GM19025 (cell line): ENCODE measurements around the gene IQCH.

Experiments
- ATAC-seq: cut with Tn5 transposase; IDR thresholded peaks from one replicate; pipeline ENCODE4 v1.9.1; 2021; ENCODE audit warnings: mild to moderate bottlenecking, low read depth, moderate library complexity; ENCODE audit not compliant: unreplicated experiment

IQCH gene

DNA sequence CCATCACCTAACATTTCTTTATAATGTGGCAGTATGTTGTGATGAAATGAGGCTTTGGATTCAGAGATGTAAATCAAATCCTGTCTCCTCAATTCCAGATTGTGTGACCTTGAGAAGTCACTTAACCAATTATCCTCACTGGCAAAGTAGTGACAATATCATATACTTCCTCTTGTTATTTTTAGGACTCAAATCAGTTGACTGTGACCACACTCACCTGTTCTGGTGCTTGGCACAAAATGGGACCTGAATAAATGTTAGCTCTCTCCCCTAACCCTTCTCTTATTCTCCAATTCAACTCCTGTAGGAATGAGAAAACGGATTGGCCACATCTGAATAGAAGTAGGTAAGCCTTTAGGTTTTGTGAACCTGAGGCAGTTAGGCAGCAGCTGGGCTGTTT lies 42.1 kb downstream of the IQCH start:
- ATAC-seq = no peak

DNA sequence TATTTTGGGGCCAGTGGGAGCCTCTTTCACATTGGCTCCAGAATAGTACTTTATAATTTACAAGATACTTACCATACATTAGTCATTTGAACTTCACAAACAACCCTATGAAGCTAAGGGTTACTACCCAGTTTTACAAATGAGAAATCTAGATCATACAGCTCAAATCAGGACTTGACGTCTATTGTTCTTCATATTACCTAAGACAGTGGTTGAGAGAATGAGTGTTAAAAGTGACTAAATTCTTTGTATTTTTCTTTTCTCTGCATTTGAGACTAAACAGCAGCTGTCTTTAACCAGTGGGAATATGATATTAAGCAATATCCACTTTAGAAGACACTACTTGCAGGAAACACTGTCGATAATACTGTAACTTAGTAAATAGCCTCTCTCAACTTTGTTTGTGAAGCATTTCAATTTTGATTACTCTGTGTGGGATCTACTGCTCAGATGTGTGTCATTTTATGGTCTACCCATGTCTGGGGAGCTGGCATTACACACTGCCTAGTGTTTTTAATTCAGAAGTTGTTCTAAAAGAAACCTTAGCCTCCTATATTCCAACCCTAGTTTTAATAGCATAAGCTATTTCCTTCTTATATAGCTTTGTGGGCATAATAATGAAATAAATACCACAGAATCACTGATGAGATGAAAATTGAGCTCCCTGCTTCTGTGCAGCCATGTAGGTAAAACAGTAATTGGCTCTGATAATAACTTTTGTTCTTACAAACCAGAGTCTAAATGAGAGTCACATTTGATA lies 45.9 kb downstream of the IQCH start:
- no peak for ATAC-seq

DNA sequence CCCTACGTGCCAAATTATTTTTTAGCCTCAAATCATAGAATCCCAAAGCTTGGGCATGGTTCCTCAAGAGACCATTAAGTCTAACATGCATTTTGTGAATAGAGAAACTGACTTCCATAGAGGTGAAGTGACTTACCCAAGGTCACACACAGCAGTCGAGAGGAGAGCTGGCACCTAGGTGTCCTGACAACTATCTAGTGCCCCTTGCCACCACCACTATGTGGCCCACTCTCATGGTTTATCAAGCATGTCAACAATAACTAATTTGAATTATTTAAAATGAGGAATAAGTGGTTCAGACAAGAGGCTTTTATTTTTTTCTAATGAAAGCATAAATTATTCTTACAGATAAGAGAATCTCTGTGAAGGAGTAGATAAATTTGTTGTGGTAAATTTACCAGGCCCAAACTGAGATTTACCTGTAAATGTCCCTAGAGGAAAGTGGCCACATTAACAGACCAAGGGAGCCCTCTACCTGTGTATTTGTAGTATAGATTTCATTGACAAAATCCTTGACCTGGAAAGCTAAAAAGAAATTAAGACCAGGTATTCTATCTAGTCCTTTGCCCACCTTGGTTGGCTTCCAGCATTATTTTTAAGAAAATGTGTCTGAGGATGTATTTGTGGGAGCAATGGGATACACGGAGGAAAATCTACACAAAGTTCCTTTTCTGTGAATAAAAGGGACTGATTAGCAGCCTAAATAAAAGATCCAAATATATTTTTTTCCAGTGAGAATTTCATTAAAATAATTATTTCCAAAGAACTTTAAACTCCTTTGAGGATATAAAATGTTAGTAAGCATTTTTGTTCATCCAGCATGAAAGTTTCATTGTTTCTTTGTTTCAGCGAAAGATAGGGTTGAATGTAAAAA lies 49.1 kb downstream of the IQCH start:
- no peak for ATAC-seq

DNA sequence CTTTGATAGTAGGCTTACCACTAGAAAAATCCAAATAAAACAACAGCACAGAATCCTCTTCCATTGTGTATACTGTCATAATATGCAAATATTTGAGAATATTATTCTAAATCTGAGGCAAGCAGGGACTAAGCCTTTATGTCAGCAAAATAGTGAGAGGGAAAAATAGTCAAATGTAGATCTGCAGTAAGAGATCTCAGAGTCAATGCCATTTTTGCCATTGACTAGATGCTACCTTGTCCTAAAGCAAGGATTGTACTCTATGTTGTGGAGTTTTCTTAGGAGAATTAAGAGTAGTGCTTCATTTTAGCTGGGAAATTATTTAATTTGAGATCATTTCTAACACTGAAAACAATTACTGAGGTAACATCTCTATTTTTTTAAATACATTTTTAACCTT lies 50.2 kb downstream of the IQCH start:
- no peak for ATAC-seq

DNA sequence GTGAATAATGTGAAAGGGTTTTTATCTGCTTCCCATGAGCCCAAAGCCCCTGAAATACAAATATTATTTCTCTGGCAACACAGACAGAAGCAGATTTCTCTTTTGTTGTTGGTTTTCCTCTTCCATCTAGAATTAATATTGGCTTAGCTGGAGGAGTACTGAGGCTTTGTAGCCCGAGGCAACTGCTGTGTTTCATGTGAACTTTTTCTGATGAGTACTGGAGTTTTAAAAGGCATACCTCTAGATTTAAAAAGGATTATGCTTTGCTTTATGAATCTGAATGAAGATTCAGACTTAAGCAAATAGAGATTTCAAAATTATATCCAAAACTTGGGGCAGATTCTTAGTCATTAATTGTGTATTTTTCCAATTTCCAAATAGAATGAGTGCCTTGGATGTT lies 50.9 kb downstream of the IQCH start:
- ATAC-seq = no peak

DNA sequence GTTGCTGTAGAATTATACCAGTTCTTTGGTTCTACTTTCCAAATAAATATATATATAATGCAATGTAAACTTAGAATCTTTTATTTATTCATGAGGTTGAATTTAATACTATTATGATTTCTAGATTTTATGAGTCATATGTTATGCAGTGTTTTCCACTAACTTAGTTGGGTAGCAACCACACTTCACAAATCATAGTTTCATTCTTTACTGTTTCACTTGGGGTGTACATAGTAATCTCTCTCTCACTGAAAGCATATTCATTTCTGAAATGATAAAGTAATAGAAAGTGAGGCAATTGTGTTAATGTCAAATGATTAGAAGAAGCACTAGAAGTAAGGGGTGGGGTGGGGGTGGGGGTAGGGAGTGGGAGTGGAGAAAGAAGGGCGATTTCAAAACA lies 52.6 kb downstream of the IQCH start:
- ATAC-seq = no peak

DNA sequence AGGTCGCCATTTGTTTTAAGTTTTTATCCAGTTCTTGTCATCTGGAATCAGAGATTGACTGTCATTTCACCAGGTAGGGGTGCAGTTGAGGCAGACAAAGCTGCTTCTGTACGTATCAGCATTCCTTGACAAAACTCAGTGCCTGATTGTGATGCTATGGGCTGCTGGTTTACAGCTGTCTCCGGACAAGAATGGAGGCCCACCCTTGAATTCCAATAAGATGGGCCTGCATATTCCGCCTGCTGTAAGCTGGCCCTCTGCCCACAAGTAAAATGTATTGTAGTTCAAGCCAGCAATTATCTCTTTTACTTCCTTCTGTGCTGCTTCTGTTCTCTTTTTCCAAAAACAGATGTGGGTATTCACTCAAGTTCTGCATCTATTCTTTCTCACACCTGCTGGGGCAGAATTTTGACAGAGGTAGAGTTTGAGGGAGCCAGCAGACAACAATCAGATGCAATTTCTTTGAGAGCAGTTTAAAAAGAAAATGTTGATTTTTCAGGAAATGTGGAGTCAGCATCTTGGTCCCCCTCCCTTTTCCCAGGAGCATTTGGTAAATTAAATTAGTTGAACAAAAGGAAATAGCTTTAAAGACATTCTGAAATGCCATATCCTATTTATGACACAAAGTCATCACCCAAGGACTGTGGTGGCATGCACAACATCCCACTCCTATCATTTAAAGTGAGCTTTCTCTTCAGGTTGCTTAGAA lies 53.5 kb downstream of the IQCH start:
- no peak for ATAC-seq

DNA sequence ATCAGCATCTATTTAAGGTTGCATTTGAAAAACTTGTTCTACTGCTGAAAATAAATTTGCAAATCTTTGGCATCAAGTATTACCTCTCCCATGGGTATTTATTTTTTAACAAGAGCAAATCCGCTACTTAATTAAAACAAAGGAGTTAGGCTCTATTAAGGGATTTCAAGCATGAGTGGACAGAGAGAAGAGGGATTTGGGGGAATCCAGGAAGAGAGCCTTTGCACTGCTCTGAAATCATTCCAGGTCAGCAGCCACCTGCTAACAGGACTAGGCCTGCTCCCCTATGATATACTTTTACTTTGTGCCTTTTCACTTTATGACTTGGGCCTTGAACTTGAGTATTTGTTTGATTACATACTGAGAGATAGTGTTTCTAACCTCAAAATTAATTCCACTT lies 57.1 kb downstream of the IQCH start:
- ATAC-seq = no peak

DNA sequence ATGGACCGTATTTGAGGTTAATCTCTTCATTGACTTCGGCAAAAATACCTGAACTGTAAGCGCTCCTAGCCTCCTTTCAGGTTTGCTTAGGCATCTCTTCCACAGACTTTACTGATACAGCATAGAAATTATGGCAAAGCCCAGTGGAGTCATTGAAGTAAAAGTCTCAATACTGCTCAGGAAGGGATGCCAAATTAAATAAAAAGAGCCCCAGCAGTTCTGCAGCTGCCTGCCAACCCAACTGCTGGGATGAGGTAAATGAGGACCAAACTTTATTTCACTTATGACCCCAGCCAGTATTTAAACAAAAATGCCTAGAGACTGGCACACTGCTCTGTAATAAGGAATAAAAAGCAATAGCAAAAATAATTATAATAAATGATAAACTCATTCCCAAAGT lies 65.4 kb downstream of the IQCH start:
- no peak for ATAC-seq

DNA sequence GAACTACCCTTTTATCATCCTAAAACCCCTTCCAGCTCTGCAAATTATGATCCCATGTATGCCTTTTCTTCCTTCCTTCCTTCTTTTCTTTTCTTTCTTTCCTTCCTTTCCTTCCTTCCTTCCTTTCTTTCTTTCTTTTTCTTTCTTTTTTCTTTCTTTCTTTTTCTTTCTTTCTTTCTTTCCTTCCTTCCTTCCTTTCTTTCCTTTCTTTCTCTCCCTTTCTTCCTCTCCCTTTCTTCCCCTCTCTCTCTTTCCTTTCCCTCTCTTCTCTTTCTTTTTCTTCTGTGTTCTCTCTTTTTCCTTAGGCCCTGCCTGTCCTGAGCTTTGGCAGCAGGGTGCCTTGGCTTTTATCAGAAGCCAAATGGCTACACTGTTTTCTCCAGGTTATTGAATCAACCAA lies 66.8 kb downstream of the IQCH start:
- no peak for ATAC-seq

DNA sequence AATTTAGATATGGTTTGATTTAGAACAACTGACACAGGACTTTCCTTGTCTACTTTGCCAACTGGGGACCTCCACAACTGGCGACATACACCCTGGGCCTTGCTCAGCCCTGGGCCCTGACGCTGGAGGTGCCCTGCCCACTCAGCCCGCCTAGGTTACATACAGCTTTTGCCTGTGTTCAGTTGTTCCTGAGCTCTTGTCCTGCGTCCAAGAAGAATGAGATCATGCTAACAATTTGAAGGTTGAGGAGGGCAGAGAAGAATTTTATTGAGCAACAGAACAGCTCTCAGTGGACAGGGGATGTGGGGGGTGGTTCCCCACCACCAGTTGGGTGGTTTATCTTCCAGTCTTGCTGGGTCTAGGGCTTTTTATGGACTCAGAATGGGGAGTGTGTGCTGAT lies 67.9 kb downstream of the IQCH start:
- no peak for ATAC-seq

DNA sequence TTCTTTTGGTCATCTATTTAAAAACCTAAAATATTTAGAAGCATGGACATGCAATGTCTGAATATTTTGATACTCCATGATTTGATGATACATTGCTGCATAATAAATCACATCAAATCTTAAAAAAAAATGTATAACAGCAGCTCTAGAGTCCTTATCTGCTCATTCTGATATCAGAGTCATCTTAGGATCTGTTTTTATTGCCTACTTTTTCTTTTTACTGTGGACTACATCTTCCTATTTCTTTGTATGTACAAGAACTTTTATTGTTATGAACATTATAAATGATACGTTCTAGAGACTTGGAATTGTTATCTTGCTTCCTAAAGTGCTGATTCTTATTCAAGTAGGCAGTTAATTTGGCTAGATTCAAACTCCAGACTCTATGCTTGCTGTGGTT lies 72.7 kb downstream of the IQCH start:
- no peak for ATAC-seq

DNA sequence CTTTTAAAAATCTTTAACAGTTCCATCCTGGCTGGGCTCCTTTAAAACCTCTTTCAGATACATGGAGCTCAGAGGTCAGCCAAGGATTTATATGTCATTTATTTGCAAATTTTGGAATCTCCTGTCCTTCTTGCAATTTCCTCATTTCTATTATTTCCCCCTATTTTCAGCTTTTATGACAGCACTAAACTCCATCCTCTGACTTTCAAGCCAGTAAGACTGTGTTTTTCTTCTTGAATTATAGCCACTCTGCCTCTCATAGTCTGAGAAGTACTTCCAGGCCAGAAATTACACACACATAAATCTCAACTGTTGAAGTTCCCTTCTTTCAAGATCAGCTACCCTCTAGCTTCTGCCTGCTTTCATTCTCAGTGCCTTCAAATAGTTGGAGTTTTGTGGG lies 73.2 kb downstream of the IQCH start:
- ATAC-seq = no peak

DNA sequence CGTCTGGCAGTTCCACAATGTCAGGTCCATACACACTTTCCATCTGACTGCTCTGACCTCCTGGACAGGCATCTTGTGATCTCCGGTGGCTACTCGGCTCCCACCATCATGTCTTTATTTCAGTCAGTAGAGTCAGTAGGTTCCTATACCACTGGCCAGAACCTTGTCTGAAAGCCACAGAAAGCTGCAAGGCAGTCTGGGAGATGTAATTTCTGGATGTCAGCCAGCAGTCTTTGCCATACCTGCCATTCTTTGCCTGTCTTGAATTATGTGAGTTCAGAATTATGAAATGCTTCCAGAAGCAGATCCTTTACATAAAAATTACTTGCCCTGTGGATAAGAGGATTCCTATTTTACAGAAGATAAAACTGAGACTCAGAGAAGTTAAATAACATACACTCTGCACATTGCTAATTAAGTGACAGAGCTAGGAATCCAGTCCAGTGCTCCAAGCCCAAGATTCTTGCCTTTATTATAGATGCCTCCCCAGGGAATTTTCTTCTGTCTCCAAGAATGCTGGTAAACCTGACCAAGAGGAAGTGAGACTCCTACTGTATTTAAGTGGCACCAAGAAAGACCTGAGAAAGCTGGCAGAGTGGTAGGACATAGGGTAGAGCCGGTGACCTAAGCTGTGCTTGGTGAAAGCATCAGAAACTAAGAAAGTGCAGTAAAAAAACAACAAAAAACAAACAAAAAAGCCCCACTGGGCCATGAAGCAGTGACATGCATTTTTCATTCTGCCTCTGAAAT lies 75.6 kb downstream of the IQCH start:
- ATAC-seq = no peak

DNA sequence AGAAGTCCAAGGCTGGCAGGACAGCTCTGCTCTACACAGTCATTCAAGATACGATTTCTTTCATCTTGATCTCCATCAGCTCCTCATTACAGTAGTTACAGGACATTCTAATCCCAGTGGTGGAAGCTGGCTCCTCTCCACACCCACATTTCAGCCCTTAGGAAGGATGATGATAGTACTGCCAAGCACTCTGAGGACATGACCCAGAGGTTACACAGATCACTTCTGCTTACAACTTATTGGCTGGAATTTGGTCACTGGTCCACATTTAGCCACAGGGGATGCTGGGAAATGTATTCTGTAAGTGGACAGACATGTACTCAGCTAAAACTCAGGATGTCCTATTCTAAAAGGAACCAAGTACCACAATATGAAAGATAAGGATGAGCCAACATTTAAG lies 77.1 kb downstream of the IQCH start:
- no peak for ATAC-seq

DNA sequence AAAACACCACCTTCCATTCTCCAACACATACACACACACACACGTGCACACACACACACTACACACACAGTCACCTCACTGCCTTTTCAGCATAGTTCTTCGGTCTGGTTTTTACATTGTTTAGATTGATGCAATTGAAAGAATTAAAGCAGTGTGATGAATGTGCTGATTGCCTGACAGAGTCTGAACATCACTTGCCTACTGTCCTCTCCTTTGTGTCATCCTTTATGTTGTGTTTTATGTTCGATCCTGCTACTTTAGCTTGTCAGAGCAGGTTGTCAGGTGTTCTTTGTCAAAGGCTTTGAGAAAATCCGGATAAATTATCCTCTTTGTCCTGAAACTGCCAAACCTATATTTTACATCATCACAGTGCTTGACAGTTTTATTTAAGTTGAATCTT lies 80.4 kb downstream of the IQCH start:
- ATAC-seq = no peak

DNA sequence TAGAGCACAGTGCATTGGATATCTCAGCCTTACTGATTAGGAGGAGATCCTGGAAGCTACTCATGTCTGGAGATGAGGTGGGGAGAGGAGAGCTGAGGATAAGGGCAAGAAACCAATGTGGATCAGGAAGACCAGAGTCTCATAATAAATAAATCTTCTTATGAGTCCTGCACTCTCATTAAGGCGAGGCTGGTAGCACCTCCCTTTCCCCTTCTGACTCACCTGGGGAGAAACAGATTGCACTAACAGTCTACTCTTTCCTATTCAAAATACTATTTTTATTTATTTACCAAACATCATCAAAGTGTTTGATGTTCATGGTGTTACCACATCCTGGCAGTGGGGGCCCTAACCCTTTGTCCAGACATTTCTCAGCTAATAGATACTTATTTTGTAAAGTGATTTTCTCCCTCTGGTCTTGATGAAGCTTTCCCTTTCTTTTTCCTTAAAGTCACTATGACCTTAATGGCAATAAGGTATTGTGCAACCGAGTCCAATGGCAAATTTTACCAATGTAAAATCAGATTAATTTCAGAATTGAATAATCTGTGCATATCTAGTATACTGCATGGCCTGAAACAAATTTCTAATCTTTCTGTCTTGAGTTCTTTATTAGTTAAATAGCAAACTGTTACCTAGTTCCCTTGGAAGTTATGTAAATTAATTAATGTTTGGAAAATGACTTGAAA lies 81.1 kb downstream of the IQCH start:
- ATAC-seq = no peak

DNA sequence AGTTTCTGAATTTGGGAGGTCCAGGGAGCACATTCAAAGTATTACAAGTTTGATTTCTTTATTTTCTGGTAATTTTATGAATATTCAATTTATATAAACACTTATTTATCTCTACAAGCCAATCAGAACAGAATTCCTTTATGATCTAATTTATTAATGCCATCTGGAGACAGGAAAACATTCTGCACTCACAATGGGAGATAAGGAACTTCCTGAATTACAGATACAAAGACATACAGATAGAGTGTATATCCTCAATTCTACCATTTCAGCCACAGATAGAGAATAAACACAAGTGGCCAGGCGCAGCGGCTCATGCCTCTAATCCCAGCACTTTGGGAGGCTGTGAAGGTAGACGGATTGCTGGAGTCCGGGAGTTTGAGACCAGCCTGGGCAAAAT lies 86.0 kb downstream of the IQCH start:
- ATAC-seq = no peak

DNA sequence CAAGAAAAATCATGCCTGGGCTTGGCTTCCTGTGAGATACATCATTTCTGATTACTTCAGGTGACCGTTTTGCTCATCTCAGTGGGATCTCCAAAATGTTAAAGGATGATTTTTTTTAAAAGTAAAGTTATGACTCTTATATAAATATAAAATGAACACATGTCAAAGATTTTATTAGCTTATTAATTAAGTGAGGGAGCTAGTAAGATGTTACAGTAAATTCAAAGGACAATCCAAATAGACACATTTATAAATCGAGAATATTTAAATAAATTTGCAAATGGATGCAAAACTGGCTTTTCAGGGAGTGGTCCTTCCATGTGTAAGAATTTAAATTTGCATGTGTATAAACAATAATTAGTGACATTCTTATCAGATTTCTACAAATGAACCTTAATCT lies 87.0 kb downstream of the IQCH start:
- no peak for ATAC-seq

DNA sequence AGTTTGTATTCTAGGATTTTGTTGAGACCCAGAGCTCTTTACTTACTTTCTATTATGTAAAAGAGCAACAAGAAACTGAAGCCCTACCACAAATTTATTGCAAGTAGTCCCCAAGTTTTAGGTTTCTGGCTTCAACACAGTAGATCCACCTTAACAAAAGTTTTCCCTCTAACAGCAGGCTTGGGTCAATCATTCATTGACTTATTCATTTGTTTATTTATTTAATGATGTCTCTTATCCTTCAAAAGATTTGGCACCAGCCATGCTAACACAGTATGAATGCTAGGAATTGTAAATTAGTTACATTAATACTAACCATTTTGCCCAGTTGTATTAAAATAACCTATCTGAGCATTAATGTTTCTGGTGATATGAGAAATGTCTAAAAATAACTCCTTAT lies 88.6 kb downstream of the IQCH start:
- no peak for ATAC-seq
